ES-I3 (cell line): ENCODE results near the gene MTX1.

Source experiments
- H3K36me3 ChIP-seq: 2 replicates; pipeline ENCODE4 v1.6.1; 2013; ENCODE audit warnings: mild to moderate bottlenecking, low read length, control low read depth, moderate library complexity; ENCODE audit not compliant: insufficient read depth
- H3K4me1 ChIP-seq: 2 replicates; pipeline ENCODE4 v1.6.1; 2013; ENCODE audit warnings: mild to moderate bottlenecking, control low read depth, low read length; ENCODE audit not compliant: insufficient read depth
- H3K9ac ChIP-seq: 2 replicates; pipeline ENCODE4 v1.6.1; 2013; ENCODE audit warnings: low read depth, mild to moderate bottlenecking, low read length, moderate library complexity
- H3K9me3 ChIP-seq: 2 replicates; pipeline ENCODE4 v1.6.1; 2013; ENCODE audit warnings: mild to moderate bottlenecking, low read length, moderate library complexity; ENCODE audit not compliant: control insufficient read depth, insufficient read depth

The MTX1 gene

GRCh38 chr1:155178441-155179111 is 29.9 kb upstream of the MTX1 start:
- Histone ChIP-seq H3K9me3 (no peaks in the 10 kb centered on the region), H3K4me1 (no peaks in the 10 kb centered on the region; the same call in 1 of the 2 replicates), H3K36me3 (peaks cover 6% of the 10 kb centered on the region), H3K9ac (no peak overlapping the region)

DNA sequence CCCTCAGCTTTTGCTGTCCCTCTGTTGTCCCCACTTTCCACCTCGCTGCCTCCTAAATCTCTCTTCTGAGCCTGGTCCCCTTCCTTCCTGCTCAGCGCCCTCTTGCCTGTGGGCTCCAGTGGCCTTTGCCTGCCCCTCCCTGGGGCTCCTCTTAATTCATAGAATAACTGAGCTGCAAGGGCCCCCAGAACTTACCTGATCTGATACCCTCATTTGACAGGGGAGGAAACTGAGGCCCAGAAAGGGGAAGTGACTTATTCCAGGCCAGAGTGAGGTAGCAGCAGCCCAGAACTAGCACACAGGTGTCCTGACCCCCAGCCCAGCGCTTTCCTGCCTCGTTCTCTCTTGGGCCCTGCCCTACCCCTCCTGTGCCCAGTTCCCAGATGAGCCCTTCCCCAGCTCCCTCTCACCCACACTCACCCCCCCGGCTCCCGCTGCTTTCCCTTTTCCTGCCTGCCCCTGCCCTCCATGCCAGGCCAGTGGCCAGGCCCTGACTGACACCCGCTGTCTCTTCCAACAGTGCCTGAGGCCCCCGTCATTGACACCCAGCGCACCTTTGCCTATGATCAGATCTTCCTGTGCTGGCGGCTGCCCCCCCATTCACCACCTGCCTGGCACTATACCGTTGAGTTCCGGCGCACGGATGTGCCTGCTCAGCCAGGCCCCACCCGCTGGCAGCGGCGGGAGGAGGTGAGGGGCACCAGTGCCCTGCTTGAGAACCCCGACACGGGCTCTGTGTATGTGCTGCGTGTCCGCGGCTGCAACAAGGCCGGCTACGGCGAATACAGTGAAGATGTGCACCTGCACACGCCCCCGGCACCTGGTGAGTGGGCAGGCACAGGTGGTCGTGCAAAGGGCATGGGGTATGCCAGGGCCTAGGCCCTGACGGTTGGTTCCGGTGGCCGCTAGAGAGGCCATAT is 29.1 kb upstream of the MTX1 start:
- no peak overlapping the region for H3K9ac ChIP-seq
- no peaks in the 10 kb centered on the region for H3K9me3 ChIP-seq
- H3K36me3 ChIP-seq = peaks cover 6% of the 10 kb centered on the region
- no peaks in the 10 kb centered on the region; the same call in 1 of the 2 replicates for H3K4me1 ChIP-seq

DNA sequence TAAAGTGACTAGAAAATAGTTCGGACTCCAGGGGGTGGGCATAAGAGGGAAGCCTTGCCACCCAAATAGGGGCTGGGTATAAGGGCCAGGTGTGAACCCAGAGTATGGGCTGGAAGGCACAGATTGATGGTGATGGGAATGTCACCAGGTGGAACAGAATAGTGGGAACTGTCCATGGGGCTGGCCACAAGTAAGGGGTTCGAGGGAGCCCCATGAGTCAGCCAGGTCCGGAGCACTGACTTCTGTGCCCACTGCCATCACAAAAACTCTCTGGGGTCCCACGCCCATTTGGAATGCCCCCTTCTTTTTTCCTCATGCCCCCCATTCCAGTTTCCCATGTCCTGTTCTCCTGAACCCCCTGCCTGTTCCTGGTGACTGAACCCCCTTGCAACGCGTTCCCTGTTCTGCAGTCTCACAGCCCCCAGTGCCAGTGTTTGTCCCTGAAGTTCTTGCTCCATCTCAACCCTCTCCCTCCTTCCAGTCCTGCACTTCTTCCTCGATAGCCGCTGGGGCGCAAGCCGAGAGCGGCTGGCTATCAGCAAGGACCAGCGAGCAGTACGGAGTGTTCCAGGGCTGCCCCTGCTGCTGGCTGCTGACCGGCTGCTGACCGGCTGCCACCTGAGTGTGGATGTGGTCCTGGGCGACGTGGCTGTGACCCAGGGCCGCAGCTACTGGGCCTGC is 27.0 kb upstream of the MTX1 start:
- peaks cover 10% of the 10 kb centered on the region; the same call in 1 of the 2 replicates for H3K4me1 ChIP-seq
- no peak overlapping the region for H3K9ac ChIP-seq
- no peaks in the 10 kb centered on the region for H3K9me3 ChIP-seq
- peaks cover 6% of the 10 kb centered on the region for H3K36me3 ChIP-seq

GRCh38 chr1:155182052-155182550 is 26.4 kb upstream of the MTX1 start:
- H3K36me3 ChIP-seq = peaks cover 6% of the 10 kb centered on the region
- H3K9ac ChIP-seq = no peak overlapping the region
- peaks cover 13% of the 10 kb centered on the region; the same call in 1 of the 2 replicates for H3K4me1 ChIP-seq
- H3K9me3 ChIP-seq = no peaks in the 10 kb centered on the region

- Histone ChIP-seq H3K9ac (no peak overlapping the region), H3K4me1 (peaks cover 13% of the 10 kb centered on the region; the same call in 1 of the 2 replicates), H3K9me3 (no peaks in the 10 kb centered on the region), H3K36me3 (peaks cover 6% of the 10 kb centered on the region; the same call in 1 of the 2 replicates)
Measured at GRCh38 chr1:155183775-155184221, 24.7 kb upstream of the MTX1 start.

DNA sequence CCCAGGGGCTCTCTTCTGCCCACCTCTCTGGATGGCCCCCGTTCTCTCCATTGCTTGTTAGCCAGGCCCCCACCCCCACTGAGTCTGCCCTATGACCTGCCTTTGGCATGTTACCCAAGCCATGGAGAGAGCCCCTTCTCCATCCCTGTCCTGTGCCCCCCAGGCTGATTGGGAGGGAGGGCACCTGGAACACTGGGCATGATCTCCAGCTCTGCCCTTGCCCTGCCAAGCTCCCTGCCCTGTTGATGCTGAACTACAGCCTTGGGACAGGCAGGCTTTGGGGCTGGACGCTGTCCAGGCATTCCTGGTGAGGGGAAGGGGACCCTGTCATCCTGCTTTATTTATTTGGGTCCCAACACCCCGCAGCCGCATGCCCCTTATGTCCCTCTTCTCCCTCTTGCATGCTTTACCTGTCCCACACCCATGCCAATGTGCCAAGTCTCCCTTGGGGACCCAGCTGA is 24.1 kb upstream of the MTX1 start:
- Histone ChIP-seq H3K4me1 (peaks cover 13% of the 10 kb centered on the region; the same call in 1 of the 2 replicates), H3K36me3 (peaks cover under 1% of the 10 kb centered on the region; the same call in 1 of the 2 replicates), H3K9ac (no peak overlapping the region), H3K9me3 (no peaks in the 10 kb centered on the region)

GRCh38 chr1:155184835-155185782 is 23.4 kb upstream of the MTX1 start:
- peaks cover 13% of the 10 kb centered on the region; the same call in 1 of the 2 replicates for H3K4me1 ChIP-seq
- no peaks in the 10 kb centered on the region for H3K36me3 ChIP-seq
- H3K9me3 ChIP-seq = no peaks in the 10 kb centered on the region
- H3K9ac ChIP-seq = no peak overlapping the region

- Histone ChIP-seq H3K9ac (no peak overlapping the region), H3K36me3 (no peaks in the 10 kb centered on the region), H3K9me3 (no peaks in the 10 kb centered on the region), H3K4me1 (peaks cover 13% of the 10 kb centered on the region; the same call in 1 of the 2 replicates)
Measured at GRCh38 chr1:155185783-155186066, 22.8 kb upstream of the MTX1 start.

- Histone ChIP-seq H3K4me1 (peaks cover 13% of the 10 kb centered on the region; the same call in 1 of the 2 replicates), H3K9ac (no peak overlapping the region), H3K36me3 (no peaks in the 10 kb centered on the region), H3K9me3 (no peaks in the 10 kb centered on the region)
Measured at GRCh38 chr1:155186067-155186793, 22.3 kb upstream of the MTX1 start.

- no peak overlapping the region for H3K9ac ChIP-seq
- peaks cover 13% of the 10 kb centered on the region; the same call in 1 of the 2 replicates for H3K4me1 ChIP-seq
- H3K36me3 ChIP-seq = no peaks in the 10 kb centered on the region
- H3K9me3 ChIP-seq = no peaks in the 10 kb centered on the region
Measured at GRCh38 chr1:155186794-155187455, 21.6 kb upstream of the MTX1 start.

GRCh38 chr1:155187456-155187891 is 21.0 kb upstream of the MTX1 start:
- H3K36me3 ChIP-seq = no peaks in the 10 kb centered on the region
- peaks cover 14% of the 10 kb centered on the region; the same call in 1 of the 2 replicates for H3K4me1 ChIP-seq
- H3K9ac ChIP-seq = no peak overlapping the region
- no peaks in the 10 kb centered on the region for H3K9me3 ChIP-seq

DNA sequence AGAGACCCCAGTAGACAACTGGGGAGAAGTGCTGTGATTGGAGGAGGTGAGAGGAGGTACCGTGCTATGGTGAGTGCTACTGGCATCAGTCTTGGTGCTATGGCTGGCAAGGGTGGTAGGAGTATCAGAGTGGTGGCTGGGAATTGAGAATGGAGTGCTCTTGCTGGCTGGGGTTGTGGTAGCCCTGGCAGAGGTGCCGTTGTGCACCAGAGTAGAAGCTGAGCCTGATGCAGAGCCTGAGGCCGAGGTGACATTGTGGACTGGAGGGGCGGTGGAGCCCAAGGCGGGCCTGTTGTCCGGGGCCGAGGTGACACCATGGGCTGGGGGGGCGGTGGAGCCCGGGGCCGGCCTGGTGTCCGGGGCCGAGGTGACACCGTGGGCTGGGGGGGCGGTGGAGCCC is 20.2 kb upstream of the MTX1 start:
- Histone ChIP-seq H3K4me1 (peaks cover 16% of the 10 kb centered on the region; the same call in 1 of the 2 replicates), H3K9me3 (no peaks in the 10 kb centered on the region), H3K36me3 (no peaks in the 10 kb centered on the region), H3K9ac (no peak overlapping the region)
